HepG2 (cell line): ENCODE measurements around the gene KIAA1217. TPM values are rescaled to one million over a fixed set of nuclear protein-coding genes. Genes with fewer than 3 reads are reported as not detected.

Experiments used
- ATAC-seq: fragments of 200-7000 bp; cut with Tn5 transposase; 3 replicates; pipeline ENCODE4 v1.9.1; 2020; ENCODE audit warnings: mild to moderate bottlenecking, moderate library complexity
- BruUV-seq: library from RNA; stranded (reverse); fragments of 400-500 nt; replicated peaks from 2 replicates; lab custom pipeline; 2021; lab: Mats Ljungman, UMichigan
- CTCF ChIA-PET: fragments of 300-600 bp; formaldehyde crosslinking; extraction: SDS; loops from one replicate; lab custom pipeline; 2021; ENCODE audit warnings: low total read pairs, inconsistent platforms, low intra/inter-chr PET ratio; lab: Yijun Ruan, JAX
- POLR2A ChIA-PET: fragments of 350-600 bp; sonication (Branson Sonifier 250); formaldehyde crosslinking; loops from one replicate; lab custom pipeline; 2020; ENCODE audit warnings: antibody characterized with exemption, inconsistent platforms; lab: Yijun Ruan, JAX
- DNase-seq: peaks from one replicate; pipeline ENCODE4 v3.0.0-alpha.2; 2015; ENCODE audit warnings: low spot score
- FAIRE-seq: peaks from 3 replicates; lab custom pipeline; 2011; peaks lifted over from hg19 to GRCh38; lab: Jason Lieb, UNC
- H2AFZ ChIP-seq: one replicate; pipeline ENCODE4 v1.6.1; 2011; ENCODE audit warnings: low read length, inconsistent platforms
- H3K27ac ChIP-seq: fragments of 300-600 bp; 3 replicates; pipeline ENCODE4 v1.8.0; 2011; ENCODE audit warnings: mixed run types, mild to moderate bottlenecking, mixed read lengths, low read length, inconsistent platforms; ENCODE audit not compliant: insufficient read depth; ENCODE audit errors: extremely low read length
- H3K27me3 ChIP-seq, 2 experiments: fragments of 200-600 bp in 1 of 2; 2 replicates in 1 of 2; 3 replicates in 1 of 2; pipeline versions ENCODE4 v1.6.0 to v1.8.0; 2011; ENCODE audit warnings: low read length in 2 of 2, mild to moderate bottlenecking in 2 of 2, moderate library complexity in 2 of 2, inconsistent platforms in 1 of 2; ENCODE audit not compliant: insufficient read depth in 2 of 2, control insufficient read depth in 1 of 2
- H3K36me3 ChIP-seq, 2 experiments: fragments of 200-600 bp in 1 of 2; replicated peaks in 1 of 2; 2 replicates in 1 of 2; 3 replicates in 1 of 2; pipeline versions ENCODE4 v1.5.1 to v1.8.0; 2011; ENCODE audit warnings: low read length in 2 of 2, inconsistent platforms in 1 of 2; ENCODE audit not compliant: insufficient read depth in 2 of 2, control insufficient read depth in 1 of 2
- H3K4me1 ChIP-seq: 2 replicates; pipeline ENCODE4 v1.5.1; 2012; ENCODE audit warnings: low read length, inconsistent platforms; ENCODE audit not compliant: insufficient read depth
- H3K4me2 ChIP-seq: 2 replicates; pipeline ENCODE4 v1.6.0; 2011; ENCODE audit warnings: low read depth, low read length, inconsistent platforms
- H3K4me3 ChIP-seq, 3 experiments: fragments of 200-600 bp in 1 of 3; sonication (generic), shearing (Covaris generic) in 1 of 3; replicated peaks in 1 of 3; 2 replicates each; pipeline ENCODE4 v1.5.1; 2011 to 2016; ENCODE audit warnings: low read length in 3 of 3, inconsistent platforms in 2 of 3, low read depth in 2 of 3, mild to moderate bottlenecking in 2 of 3, control low read depth in 1 of 3, mixed read lengths in 1 of 3; ENCODE audit not compliant: insufficient read depth in 1 of 3
- H3K79me2 ChIP-seq: one replicate; pipeline ENCODE4 v1.6.1; 2011; ENCODE audit warnings: low read length, inconsistent platforms; ENCODE audit not compliant: insufficient read depth
- H3K9ac ChIP-seq: 2 replicates; pipeline ENCODE4 v1.6.0; 2011; ENCODE audit warnings: mild to moderate bottlenecking, low read depth, low read length, inconsistent platforms; ENCODE audit not compliant: insufficient read depth
- H3K9me3 ChIP-seq: 2 replicates; pipeline ENCODE4 v1.5.1; 2012; ENCODE audit warnings: mild to moderate bottlenecking, low read length
- H4K20me1 ChIP-seq: 2 replicates; pipeline ENCODE4 v1.6.0; 2011; ENCODE audit warnings: inconsistent platforms, mild to moderate bottlenecking, low read length, moderate library complexity; ENCODE audit not compliant: insufficient read depth
- ATF7 ChIP-seq, 2 experiments: fragments of 450-650 bp in 1 of 2; sonication (generic) in 1 of 2; formaldehyde crosslinking in 1 of 2; IDR thresholded peaks; 2 replicates each; pipeline versions ENCODE4 v1.4.0 to v1.6.1; 2016 to 2020; ENCODE audit warnings: antibody characterized with exemption in 1 of 2, mild to moderate bottlenecking in 1 of 2, missing genetic modification reagents in 1 of 2
- CEBPB ChIP-seq: IDR thresholded peaks from 2 replicates; pipeline ENCODE4 v1.6.1; 2011; ENCODE audit warnings: low read depth, low read length, improper control_type of control experiment, borderline replicate concordance
- FLYWCH1 ChIP-seq: sonication (generic); formaldehyde crosslinking; IDR thresholded peaks from 2 replicates; pipeline ENCODE4 v1.8.1; 2023; ENCODE audit warnings: mild to moderate bottlenecking, missing genetic modification reagents
- KAT2B ChIP-seq: fragments of 150-350 bp; IDR thresholded peaks from 2 replicates; pipeline ENCODE4 v1.6.1; 2014; ENCODE audit warnings: low read depth, low read length, borderline replicate concordance
- MAFK ChIP-seq, 2 experiments: IDR thresholded peaks in 1 of 2; conservative IDR thresholded peaks in 1 of 2; 2 replicates each; pipeline ENCODE4 v1.6.1; 2011; ENCODE audit warnings: improper control_type of control experiment in 2 of 2, low read length in 2 of 2
- MXD1 ChIP-seq: sonication (generic); formaldehyde crosslinking; IDR thresholded peaks from 2 replicates; pipeline ENCODE4 v1.4.0; 2020; ENCODE audit warnings: mild to moderate bottlenecking, missing genetic modification reagents
- NAIF1 ChIP-seq: sonication (generic); formaldehyde crosslinking; IDR thresholded peaks from 2 replicates; pipeline ENCODE4 v1.5.0; 2020; ENCODE audit warnings: mild to moderate bottlenecking, missing genetic modification reagents, borderline replicate concordance
- NBN ChIP-seq: fragments of 450-650 bp; conservative IDR thresholded peaks from 2 replicates; pipeline ENCODE4 v1.6.1; 2017
- POLR2AphosphoS2 ChIP-seq: IDR thresholded peaks from 2 replicates; pipeline ENCODE4 v1.6.1; 2011; ENCODE audit warnings: low read depth, low read length, improper control_type of control experiment
- WGBS: methylation state at CpG from one replicate; pipeline ENCODE4 v1.1.6; 2017; ENCODE audit warnings: low lambda C conversion rate; 5-methylcytosine and 5-hydroxymethylcytosine counted together
- in situ Hi-C: cut with HindIII; loops from 2 replicates; pipeline ENCODE4 v1.10.0; 2017; ENCODE audit warnings: low pct_unique_long_range_greater_than_20kb; ENCODE audit not compliant: extremely low pct_ligation_motif_present
- intact Hi-C: fragments of 100-400 bp; cut with micrococcal nuclease; formaldehyde crosslinking; loops from one replicate; pipeline ENCODE4 v1.10.0; 2022; ENCODE audit not compliant: unreplicated experiment
- polyA plus RNA-seq, 8 experiments: library from polyadenylated mRNA; depleted of rRNA in 3 of 8; stranded (reverse) in 7 of 8; unstranded in 1 of 8; fragments of >200 nt; fragmentation: Illumina TruSeq in 4 of 8; extraction: Trizol in 4 of 8; gene quantifications; 2 replicates each; pipeline versions ENCODE4 v1.2.1 to v1.2.3, GENCODE V29; 2011 to 2016; ENCODE audit warnings: low read depth in 4 of 8, missing spikeins in 1 of 8, mixed read lengths in 1 of 8; ENCODE audit not compliant: insufficient read depth in 1 of 8
- total RNA-seq, 5 experiments: library from RNA; depleted of rRNA; stranded (reverse); fragments of >200 nt; fragmentation: Illumina TruSeq; extraction: Trizol; gene quantifications; 2 replicates each; pipeline ENCODE4 v1.2.3, GENCODE V29; 2016; ENCODE audit warnings: low read depth in 1 of 5

KIAA1217 gene
- total and polyA plus RNA-seq, 2 of the 13 experiments (the other 11 are each of a cell fraction or from before 2014, with no cell fraction given) = 4.6 to 10.9 TPM

GRCh38 chr10:24303522-24304310 is 94.8 kb downstream of the KIAA1217 start:
- H3K79me2 ChIP-seq = no peaks in the 10 kb centered on the region
- POLR2A ChIA-PET = interaction anchor here (0.6 kb wide), 1 partner anchor 227 kb away, joined by 3 read pairs; no protein-coding TSS in a partner anchor
- WGBS = 80% methylated on average over 8 of the region's 8 CpGs
- ATAC-seq (no peak), FAIRE-seq (no peak), DNase-seq (no peak)
- no peaks in the 10 kb centered on the region for H3K4me1 ChIP-seq
- H3K4me3 ChIP-seq = no peak overlapping the region
- H3K4me2 ChIP-seq = no peak overlapping the region
- H3K36me3 ChIP-seq = no peaks in the 10 kb centered on the region
- no peaks in the 10 kb centered on the region for H3K9me3 ChIP-seq
- intact Hi-C loops = no loop called here
- no TSS peak for BruUV-seq
- H3K27me3 ChIP-seq = no peaks in the 10 kb centered on the region
- H3K9ac ChIP-seq = no peak overlapping the region
- no peaks in the 10 kb centered on the region for H4K20me1 ChIP-seq
- no peak overlapping the region for H3K27ac ChIP-seq
- TF ChIP-seq KAT2B (no peak), MAFK (conservative IDR thresholded peaks at IDR 0.05 in 1 of 2, IDR thresholded peaks at IDR 0.05 in 1 of 2; ENCODE audit: low read length in 2 of 2) (0 out of 4 replicates have a peak, but pooled peaks of 1 of the 2 experiments have one; percentile 6)
- CTCF ChIA-PET = no interaction called here
- no peak overlapping the region for H2AFZ ChIP-seq
- in situ Hi-C loops = no loop called here

GRCh38 chr10:24305551-24306506 is 96.9 kb downstream of the KIAA1217 start:
- FAIRE-seq (no peak), DNase-seq (no peak), ATAC-seq (no peak)
- H3K4me1 ChIP-seq = no peaks in the 10 kb centered on the region
- no peaks in the 10 kb centered on the region for H4K20me1 ChIP-seq
- no peaks in the 10 kb centered on the region for H3K9me3 ChIP-seq
- ChIA-PET CTCF (no interaction called here), POLR2A (no interaction called here)
- H2AFZ ChIP-seq = no peak overlapping the region
- BruUV-seq = no TSS peak
- 96% methylated on average over 8 of the region's 8 CpGs for WGBS
- H3K27me3 ChIP-seq = no peaks in the 10 kb centered on the region
- in situ Hi-C loops (no loop called here), intact Hi-C loops (no loop called here)
- no peak overlapping the region for H3K9ac ChIP-seq
- no peak overlapping the region for H3K4me3 ChIP-seq
- no peak for TF ChIP-seq POLR2AphosphoS2
- TF ChIP-seq ATF7 (IDR thresholded peaks at IDR 0.05) = peak; percentile 77
- TF ChIP-seq ATF7 (CRISPR knock-in tag; IDR thresholded peaks at IDR 0.05) = no peak
- peak; percentile 54; the same call in 1 of the 2 replicates for TF ChIP-seq CEBPB
- TF ChIP-seq NAIF1 (CRISPR knock-in tag) = no peak
- no peak for TF ChIP-seq FLYWCH1 (CRISPR knock-in tag)
- no peak for TF ChIP-seq MXD1 (CRISPR knock-in tag)
- no peak for TF ChIP-seq NBN
- H3K36me3 ChIP-seq = peaks cover 0 to 2% of the 10 kb centered on the region in 2 experiments; a peak in 1 of 5 replicates
- H3K4me2 ChIP-seq = no peak overlapping the region
- no peaks in the 10 kb centered on the region for H3K79me2 ChIP-seq
- no peak overlapping the region for H3K27ac ChIP-seq
